ENCODE results near the gene ERBB2. TPM values are rescaled to one million over a fixed set of nuclear protein-coding genes. Genes with fewer than 3 reads are reported as not detected.

Gene ERBB2
- total and polyA plus RNA-seq, 2 experiments from 2014 or later, result 30.3 to 55.4 TPM

DNA sequence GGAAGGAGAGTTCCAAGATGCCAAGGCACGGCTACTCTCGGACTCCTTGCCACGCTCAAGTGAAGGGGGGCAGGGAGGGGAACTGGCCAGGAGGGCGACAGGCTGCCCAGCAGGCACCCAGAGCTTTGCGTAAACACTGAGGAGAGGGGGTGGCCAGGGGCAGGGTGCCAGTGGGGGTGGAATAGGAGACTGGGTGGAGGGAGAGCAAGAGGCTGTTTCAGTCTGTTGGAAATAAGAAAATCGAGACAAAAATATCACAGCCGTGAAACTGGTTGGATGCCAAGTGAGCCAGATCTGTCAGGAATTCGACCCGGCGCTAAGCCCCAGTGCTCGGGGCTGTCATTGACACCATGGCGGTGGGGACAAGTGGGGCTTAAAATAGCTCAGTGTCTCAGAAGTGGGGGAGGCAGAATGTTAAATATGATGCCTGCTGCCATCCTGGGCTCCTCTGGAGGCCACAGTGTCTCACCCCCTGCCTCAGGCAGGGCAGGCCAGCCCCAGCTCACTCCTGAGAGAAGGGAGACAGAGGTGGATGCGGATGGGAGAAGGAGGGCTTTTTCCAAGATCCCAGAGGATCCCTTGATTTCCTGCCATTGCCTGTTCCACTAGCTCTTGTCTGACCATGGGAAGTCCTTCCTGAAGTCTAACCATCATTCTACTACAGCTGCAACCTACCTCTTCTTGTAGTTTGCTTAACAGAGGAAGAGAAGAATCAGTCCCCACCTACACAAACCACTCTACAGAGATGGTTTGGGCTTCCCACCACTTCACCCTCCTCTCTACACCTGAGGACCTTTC lies 22.1 kb upstream of the ERBB2 start:
- no peak for TF ChIP-seq EZH2phosphoT487 (IDR thresholded peaks at IDR 0.05; ENCODE audit: insufficient read depth, low read depth)
- no peak for TF ChIP-seq EZH2 (IDR thresholded peaks at IDR 0.05; ENCODE audit: insufficient read depth, poor library complexity, severe bottlenecking)
- 74 to 79% methylated on average over 13 of the region's 13 CpGs for WGBS, 2 experiments (ENCODE audit: low coverage in 1 of 2, low lambda C conversion rate in 2 of 2, missing lambda C conversion rate in 2 of 2)
- Histone ChIP-seq H4K20me1 (ENCODE audit: insufficient read depth) (no peaks in the 10 kb centered on the region), H3K36me3 (ENCODE audit: low read depth) (no peaks in the 10 kb centered on the region), H2AFZ (no peak overlapping the region), H3K79me2 (ENCODE audit: insufficient read depth) (no peaks in the 10 kb centered on the region), H3K27ac (no peak overlapping the region), H3K4me1 (ENCODE audit: insufficient read depth) (no peaks in the 10 kb centered on the region), H3K9me2 (ENCODE audit: insufficient read depth) (no peaks in the 10 kb centered on the region), H3K4me3 (no peak overlapping the region), H3K27me3 (replicated peaks; ENCODE audit: insufficient read depth) (no peaks in the 10 kb centered on the region), H3K4me2 (ENCODE audit: unreplicated experiment) (no peak overlapping the region), H3K9ac (no peak overlapping the region), H3K9me3 (ENCODE audit: low read depth) (no peaks in the 10 kb centered on the region), H3F3A (ENCODE audit: insufficient read depth) (no peaks in the 10 kb centered on the region)
- in situ Hi-C loops (cut with MboI), result no loop called here
- no peak for DNase-seq

DNA sequence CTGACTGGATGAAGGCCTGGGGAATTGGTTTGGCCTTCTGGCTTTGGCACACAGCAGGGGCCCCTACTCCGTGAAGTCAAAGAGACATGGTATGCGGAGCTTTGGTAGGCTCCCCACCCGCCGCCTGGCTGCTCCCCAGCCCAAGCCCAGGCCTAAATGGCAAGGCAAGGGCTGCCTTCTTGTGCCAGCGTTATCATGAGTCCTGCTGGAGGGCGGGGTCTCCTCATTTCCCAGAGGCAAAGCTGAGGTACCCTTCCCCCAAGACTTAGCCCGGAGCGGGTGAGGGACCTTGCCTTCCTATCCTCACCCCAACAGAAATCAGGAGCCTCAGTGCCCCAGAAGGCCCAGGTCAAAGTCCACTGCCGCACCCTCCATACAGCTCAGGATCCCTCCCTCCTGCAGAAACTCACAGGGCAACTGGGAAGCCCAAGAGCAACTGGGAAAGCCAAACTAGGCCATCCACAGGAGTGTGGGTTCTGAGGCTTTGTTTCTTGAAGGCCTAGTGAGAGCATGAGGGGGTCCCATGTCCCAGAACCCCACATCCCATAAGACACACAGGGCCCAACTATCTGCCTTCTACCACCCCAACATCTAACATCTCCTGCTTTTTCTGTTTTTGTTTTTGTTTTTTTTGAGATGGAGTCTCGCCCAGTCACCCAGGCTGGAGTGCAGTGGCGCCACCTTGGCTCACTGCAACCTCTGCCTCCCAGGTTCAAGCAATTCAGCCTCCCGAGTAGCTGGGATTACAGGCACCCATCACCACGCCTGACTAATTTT lies 21.3 kb upstream of the ERBB2 start:
- Histone ChIP-seq H3K79me2 (ENCODE audit: insufficient read depth) (no peaks in the 10 kb centered on the region), H3K9me2 (ENCODE audit: insufficient read depth) (no peaks in the 10 kb centered on the region), H3K4me3 (no peak overlapping the region), H2AFZ (no peak overlapping the region), H3K9ac (no peak overlapping the region), H3K9me3 (ENCODE audit: low read depth) (no peaks in the 10 kb centered on the region), H4K20me1 (ENCODE audit: insufficient read depth) (no peaks in the 10 kb centered on the region), H3K4me1 (ENCODE audit: insufficient read depth) (no peaks in the 10 kb centered on the region), H3K27me3 (replicated peaks; ENCODE audit: insufficient read depth) (no peaks in the 10 kb centered on the region), H3F3A (ENCODE audit: insufficient read depth) (no peaks in the 10 kb centered on the region), H3K4me2 (ENCODE audit: unreplicated experiment) (no peak overlapping the region), H3K27ac (no peak overlapping the region), H3K36me3 (ENCODE audit: low read depth) (no peaks in the 10 kb centered on the region)
- no peak for DNase-seq
- WGBS, 2 experiments (ENCODE audit: low coverage in 1 of 2, low lambda C conversion rate in 2 of 2, missing lambda C conversion rate in 2 of 2), result 84 to 86% methylated on average over 13 of the region's 13 CpGs
- in situ Hi-C loops (cut with MboI), result no loop called here
- TF ChIP-seq EZH2phosphoT487 (IDR thresholded peaks at IDR 0.05; ENCODE audit: insufficient read depth, low read depth) (no peak), EZH2 (IDR thresholded peaks at IDR 0.05; ENCODE audit: insufficient read depth, poor library complexity, severe bottlenecking) (no peak)

DNA sequence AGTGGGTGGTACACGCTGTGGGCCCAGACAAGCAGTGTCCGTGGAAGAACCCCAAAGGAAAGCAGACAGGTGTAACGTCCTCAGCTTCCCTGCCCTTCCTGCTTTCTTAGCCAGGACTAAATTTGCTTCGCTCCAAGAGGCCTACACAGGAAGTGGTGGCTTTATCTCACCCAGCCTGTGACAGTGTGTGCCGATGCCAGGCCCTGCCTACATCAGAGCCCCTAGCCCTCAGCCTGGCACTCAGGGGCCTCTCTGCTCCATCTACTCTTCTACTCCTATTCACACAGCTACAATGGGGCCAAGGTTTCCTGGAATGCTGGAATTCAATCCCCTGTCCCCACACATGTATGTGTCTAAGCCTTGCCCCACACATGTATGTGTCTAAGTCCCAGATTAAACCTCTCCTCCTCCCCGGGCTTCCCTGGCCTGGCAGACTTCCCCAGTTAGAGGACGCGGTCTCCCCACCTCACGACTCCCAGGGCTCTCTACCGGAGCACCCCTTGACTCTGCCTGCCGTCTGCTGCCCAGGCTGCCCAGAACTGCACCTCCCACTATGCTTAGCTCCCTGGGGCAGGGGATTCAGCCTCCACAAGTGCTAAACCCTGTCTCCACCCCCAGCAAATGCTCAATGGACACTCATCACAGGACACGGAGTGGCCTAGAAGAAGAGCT lies 20.2 kb upstream of the ERBB2 start:
- H3F3A ChIP-seq (ENCODE audit: insufficient read depth), result no peaks in the 10 kb centered on the region
- 78 to 80% methylated on average over 12 of the region's 12 CpGs for WGBS, 2 experiments (ENCODE audit: low coverage in 1 of 2, low lambda C conversion rate in 2 of 2, missing lambda C conversion rate in 2 of 2)
- H3K4me2 ChIP-seq (ENCODE audit: unreplicated experiment), result no peak overlapping the region
- H3K9ac ChIP-seq, result no peak overlapping the region
- H3K27ac ChIP-seq, result no peak overlapping the region
- no peak overlapping the region for H3K4me3 ChIP-seq
- no peaks in the 10 kb centered on the region for H3K4me1 ChIP-seq (ENCODE audit: insufficient read depth)
- no peaks in the 10 kb centered on the region for H3K9me2 ChIP-seq (ENCODE audit: insufficient read depth)
- H3K36me3 ChIP-seq (ENCODE audit: low read depth), result no peaks in the 10 kb centered on the region
- TF ChIP-seq EZH2phosphoT487 (IDR thresholded peaks at IDR 0.05; ENCODE audit: insufficient read depth, low read depth), result no peak
- no peak for TF ChIP-seq EZH2 (IDR thresholded peaks at IDR 0.05; ENCODE audit: insufficient read depth, poor library complexity, severe bottlenecking)
- H3K27me3 ChIP-seq (replicated peaks; ENCODE audit: insufficient read depth), result no peaks in the 10 kb centered on the region
- no peaks in the 10 kb centered on the region for H3K9me3 ChIP-seq (ENCODE audit: low read depth)
- no peak for DNase-seq
- H4K20me1 ChIP-seq (ENCODE audit: insufficient read depth), result no peaks in the 10 kb centered on the region
- H3K79me2 ChIP-seq (ENCODE audit: insufficient read depth), result no peaks in the 10 kb centered on the region
- in situ Hi-C loops (cut with MboI), result no loop called here
- H2AFZ ChIP-seq, result no peak overlapping the region

DNA sequence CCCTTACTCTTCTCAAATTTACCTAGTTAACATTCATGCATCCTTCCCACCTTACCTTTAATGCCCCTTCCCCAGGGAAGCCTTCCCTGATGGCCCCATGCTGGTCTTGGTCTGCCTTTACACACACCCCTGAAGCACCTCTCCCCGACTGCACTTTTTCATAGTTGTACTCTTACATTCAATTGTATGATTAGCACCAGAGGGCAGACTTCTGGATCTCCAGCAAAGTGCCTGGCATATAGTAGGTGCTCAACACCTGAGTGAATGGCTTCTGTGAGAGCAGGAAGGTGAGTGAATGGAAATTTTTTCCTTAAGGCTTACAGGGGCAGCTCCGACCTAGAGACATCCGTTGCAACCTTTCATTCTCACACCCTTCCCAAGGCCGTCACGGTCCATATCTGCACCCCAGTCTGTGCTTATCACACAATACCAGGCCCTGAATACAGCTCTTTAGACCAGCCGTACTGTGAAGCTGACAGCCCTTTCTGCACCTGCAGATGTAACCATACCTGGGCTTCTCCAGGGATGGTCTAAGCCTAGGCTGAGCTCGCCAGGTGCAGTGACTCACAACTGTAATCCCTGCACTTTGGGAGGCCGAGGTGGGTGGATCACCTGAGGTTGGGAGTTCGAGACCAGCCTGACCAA lies 16.4 kb upstream of the ERBB2 start:
- peaks cover 1% of the 10 kb centered on the region; the same call in 1 of the 2 replicates for H3K4me1 ChIP-seq (ENCODE audit: insufficient read depth)
- no peaks in the 10 kb centered on the region for H3K79me2 ChIP-seq (ENCODE audit: insufficient read depth)
- 0 out of 2 replicates have a peak, but pooled peaks cover under 1% of the 10 kb centered on the region for H3K9me2 ChIP-seq (ENCODE audit: insufficient read depth)
- WGBS, 2 experiments (ENCODE audit: low coverage in 1 of 2, low lambda C conversion rate in 2 of 2, missing lambda C conversion rate in 2 of 2), result 90 to 94% methylated on average over 9 of the region's 9 CpGs
- peaks cover 12% of the 10 kb centered on the region for H3F3A ChIP-seq (ENCODE audit: insufficient read depth)
- DNase-seq, result no peak
- H2AFZ ChIP-seq, result no peak overlapping the region
- in situ Hi-C loops (cut with MboI), result no loop called here
- no peak overlapping the region for H3K4me3 ChIP-seq
- no peak for TF ChIP-seq EZH2phosphoT487 (IDR thresholded peaks at IDR 0.05; ENCODE audit: insufficient read depth, low read depth)
- no peaks in the 10 kb centered on the region for H3K36me3 ChIP-seq (ENCODE audit: low read depth)
- no peaks in the 10 kb centered on the region for H3K9me3 ChIP-seq (ENCODE audit: low read depth)
- H4K20me1 ChIP-seq (ENCODE audit: insufficient read depth), result no peaks in the 10 kb centered on the region
- H3K9ac ChIP-seq, result no peak overlapping the region
- H3K27me3 ChIP-seq (replicated peaks; ENCODE audit: insufficient read depth), result no peaks in the 10 kb centered on the region
- no peak overlapping the region for H3K27ac ChIP-seq
- H3K4me2 ChIP-seq (ENCODE audit: unreplicated experiment), result no peak overlapping the region

Data from GM23248 (cell line).